Osteoblast (primary cell): Measurements from ENCODE around the gene CASP7. TPM values are rescaled to one million over a fixed set of nuclear protein-coding genes. Genes with fewer than 3 reads are reported as not detected.

Source experiments
- DNase-seq: peaks from one replicate; pipeline ENCODE4 v3.0.0; 2011; ENCODE audit warnings: low spot score, mixed read lengths; ENCODE audit not compliant: insufficient read length; ENCODE audit errors: missing footprints
- H2AFZ ChIP-seq: 2 replicates; pipeline ENCODE4 v1.6.0; 2011; ENCODE audit warnings: mild to moderate bottlenecking, low read length
- H3K27ac ChIP-seq: 2 replicates; pipeline ENCODE4 v1.5.1; 2011; ENCODE audit warnings: mild to moderate bottlenecking, low read depth, low read length, moderate library complexity
- H3K27me3 ChIP-seq: 2 replicates; pipeline ENCODE4 v1.6.0; 2012; ENCODE audit warnings: mild to moderate bottlenecking, control low read depth, inconsistent platforms, low read length, moderate library complexity; ENCODE audit not compliant: insufficient read depth
- H3K36me3 ChIP-seq: 2 replicates; pipeline ENCODE4 v1.5.1; 2011; ENCODE audit warnings: mild to moderate bottlenecking, low read length, control low read depth, moderate library complexity; ENCODE audit not compliant: insufficient read depth
- H3K4me1 ChIP-seq: 2 replicates; pipeline ENCODE4 v1.5.1; 2011; ENCODE audit warnings: mild to moderate bottlenecking, low read length, control low read depth, moderate library complexity; ENCODE audit not compliant: insufficient read depth
- H3K4me2 ChIP-seq: 2 replicates; pipeline ENCODE4 v1.6.0; 2011; ENCODE audit warnings: mild to moderate bottlenecking, low read length; ENCODE audit not compliant: insufficient read depth
- H3K4me3 ChIP-seq: fragments of 200-600 bp; sonication (generic); 3 replicates; pipeline ENCODE4 v1.5.1; 2012; ENCODE audit warnings: mild to moderate bottlenecking, low read length, inconsistent platforms; ENCODE audit not compliant: insufficient read depth
- H3K79me2 ChIP-seq: 2 replicates; pipeline ENCODE4 v1.6.0; 2012; ENCODE audit warnings: mild to moderate bottlenecking, low read length, control low read depth, inconsistent platforms; ENCODE audit not compliant: insufficient read depth
- H3K9me3 ChIP-seq: 2 replicates; pipeline ENCODE4 v1.5.1; 2011; ENCODE audit warnings: low read depth, low read length, control low read depth
- H4K20me1 ChIP-seq: 2 replicates; pipeline ENCODE4 v1.6.0; 2012; ENCODE audit warnings: mild to moderate bottlenecking, low read length, control low read depth; ENCODE audit not compliant: insufficient read depth
- total RNA-seq: library from RNA; depleted of rRNA; stranded (reverse); fragments of >200 nt; gene quantifications from 2 replicates; pipeline ENCODE4 v1.2.3, GENCODE V29; 2012
- TF ChIP-seq, protein P1 (sequence below): IDR thresholded peaks from 2 replicates; pipeline ENCODE4 v1.5.1; 2011; ENCODE audit warnings: mild to moderate bottlenecking, low read depth, low read length, moderate library complexity; ENCODE audit errors: extremely low read depth

The CASP7 gene
- total RNA-seq, 1 donor = 21.7 TPM

DNA sequence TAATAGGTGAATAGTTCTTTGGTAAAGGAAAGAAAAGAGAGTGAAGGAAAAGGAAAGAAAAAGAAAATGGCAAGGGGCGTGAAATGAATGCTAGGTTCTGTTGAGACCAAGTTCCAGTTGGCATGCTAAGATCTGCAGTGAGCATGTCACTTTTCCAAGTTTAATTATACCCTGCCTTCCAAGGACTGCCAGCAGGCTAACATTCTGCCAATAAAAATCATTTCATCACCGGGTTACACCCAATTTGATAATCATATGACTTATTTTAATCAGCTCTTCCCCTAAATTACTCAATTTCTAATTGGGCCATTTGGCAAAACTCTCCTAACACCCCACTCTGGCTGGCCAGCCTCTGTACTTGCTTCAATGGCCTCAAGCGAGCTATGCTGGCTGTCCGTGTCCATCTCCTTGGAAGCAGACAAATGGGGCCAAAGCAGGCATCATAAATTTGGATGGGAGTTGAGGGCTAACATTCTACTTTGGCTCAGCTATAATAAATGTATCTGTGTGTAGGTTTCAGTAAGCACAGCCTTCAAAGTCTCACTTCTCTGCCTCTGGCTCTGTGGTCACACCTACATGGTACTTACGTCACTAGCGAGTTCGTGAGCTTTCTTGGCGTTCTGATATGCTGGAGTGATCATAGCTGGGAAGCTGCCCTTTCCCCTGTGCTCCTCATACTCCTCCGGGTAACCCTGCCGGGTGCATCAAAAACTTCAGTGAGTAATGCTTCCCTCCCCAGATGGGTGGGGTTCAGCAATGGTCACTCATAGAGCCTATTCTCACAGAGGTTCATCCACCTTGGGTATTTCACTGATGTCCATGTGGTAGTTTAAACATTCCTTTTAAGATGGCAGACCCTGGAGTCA, 33.1 kb upstream of the CASP7 start:
- H3K9me3 ChIP-seq = no peaks in the 10 kb centered on the region

DNA sequence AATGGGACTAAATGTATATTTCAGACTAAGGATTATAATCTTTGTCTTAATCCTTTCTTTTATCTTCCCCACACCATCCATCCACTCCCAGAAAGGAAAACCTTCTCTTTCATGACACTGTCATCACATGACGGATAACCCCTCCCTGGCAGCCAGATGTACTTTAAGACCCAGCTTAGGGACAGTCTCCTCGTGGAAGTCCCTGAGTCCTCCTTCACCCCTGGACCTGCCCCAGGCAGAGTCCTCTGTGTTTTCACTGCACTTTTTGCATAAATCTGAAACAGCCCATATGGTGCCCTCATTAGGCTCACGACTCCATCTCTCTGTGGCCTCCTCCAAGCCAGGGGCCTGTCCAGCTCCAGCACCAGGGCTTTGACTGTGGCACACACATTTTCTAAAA, 31.9 kb upstream of the CASP7 start:
- TF ChIP-seq, protein P1, sequence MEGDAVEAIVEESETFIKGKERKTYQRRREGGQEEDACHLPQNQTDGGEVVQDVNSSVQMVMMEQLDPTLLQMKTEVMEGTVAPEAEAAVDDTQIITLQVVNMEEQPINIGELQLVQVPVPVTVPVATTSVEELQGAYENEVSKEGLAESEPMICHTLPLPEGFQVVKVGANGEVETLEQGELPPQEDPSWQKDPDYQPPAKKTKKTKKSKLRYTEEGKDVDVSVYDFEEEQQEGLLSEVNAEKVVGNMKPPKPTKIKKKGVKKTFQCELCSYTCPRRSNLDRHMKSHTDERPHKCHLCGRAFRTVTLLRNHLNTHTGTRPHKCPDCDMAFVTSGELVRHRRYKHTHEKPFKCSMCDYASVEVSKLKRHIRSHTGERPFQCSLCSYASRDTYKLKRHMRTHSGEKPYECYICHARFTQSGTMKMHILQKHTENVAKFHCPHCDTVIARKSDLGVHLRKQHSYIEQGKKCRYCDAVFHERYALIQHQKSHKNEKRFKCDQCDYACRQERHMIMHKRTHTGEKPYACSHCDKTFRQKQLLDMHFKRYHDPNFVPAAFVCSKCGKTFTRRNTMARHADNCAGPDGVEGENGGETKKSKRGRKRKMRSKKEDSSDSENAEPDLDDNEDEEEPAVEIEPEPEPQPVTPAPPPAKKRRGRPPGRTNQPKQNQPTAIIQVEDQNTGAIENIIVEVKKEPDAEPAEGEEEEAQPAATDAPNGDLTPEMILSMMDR = no peak
- H4K20me1 ChIP-seq = no peaks in the 10 kb centered on the region
- H3K4me3 ChIP-seq = no peak overlapping the region
- no peaks in the 10 kb centered on the region for H3K79me2 ChIP-seq
- no peak overlapping the region for H3K4me2 ChIP-seq
- no peaks in the 10 kb centered on the region for H3K9me3 ChIP-seq
- peaks cover 9% of the 10 kb centered on the region for H3K4me1 ChIP-seq
- H3K36me3 ChIP-seq = no peaks in the 10 kb centered on the region
- H2AFZ ChIP-seq = no peak overlapping the region
- H3K27ac ChIP-seq = no peak overlapping the region
- no peaks in the 10 kb centered on the region for H3K27me3 ChIP-seq
- DNase-seq = no peak

More for the DNA sequence above, 33.1 kb upstream of the CASP7 start:
- H2AFZ ChIP-seq = no peak overlapping the region
- no peaks in the 10 kb centered on the region for H3K36me3 ChIP-seq
- H4K20me1 ChIP-seq = no peaks in the 10 kb centered on the region
- H3K27ac ChIP-seq = no peak overlapping the region
- H3K4me3 ChIP-seq = no peak overlapping the region
- no peak for DNase-seq
- H3K4me1 ChIP-seq = peaks cover 9% of the 10 kb centered on the region
- TF ChIP-seq, protein P1 = no peak
- H3K4me2 ChIP-seq = no peak overlapping the region
- H3K27me3 ChIP-seq = peaks cover 3% of the 10 kb centered on the region
- H3K79me2 ChIP-seq = no peaks in the 10 kb centered on the region

DNA sequence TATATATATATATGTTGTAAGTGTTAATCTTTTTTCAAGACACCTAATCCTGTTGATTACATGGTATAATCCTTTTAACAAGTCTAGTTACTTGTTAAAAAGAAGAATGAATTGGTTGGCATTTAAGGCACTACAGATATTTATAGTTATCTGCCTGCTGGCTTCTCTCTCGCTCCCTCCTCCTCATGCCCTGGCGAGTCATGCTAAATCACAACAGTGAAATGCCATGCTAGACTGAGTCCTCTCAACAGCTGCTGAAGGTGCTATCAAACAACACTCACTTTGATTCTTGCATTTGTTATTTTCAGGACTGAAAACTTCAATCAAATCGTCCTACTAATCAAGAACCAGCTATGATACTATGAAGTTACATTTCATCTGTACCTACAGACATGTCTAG, 31.2 kb upstream of the CASP7 start:
- Histone ChIP-seq H3K9me3 (no peaks in the 10 kb centered on the region), H3K79me2 (no peaks in the 10 kb centered on the region), H2AFZ (no peak overlapping the region), H3K4me1 (peaks cover 9% of the 10 kb centered on the region), H3K4me3 (no peak overlapping the region), H3K27me3 (no peaks in the 10 kb centered on the region), H3K27ac (no peak overlapping the region), H3K4me2 (no peak overlapping the region), H4K20me1 (no peaks in the 10 kb centered on the region), H3K36me3 (no peaks in the 10 kb centered on the region)
- no peak for DNase-seq
- TF ChIP-seq, protein P1 = no peak

DNA sequence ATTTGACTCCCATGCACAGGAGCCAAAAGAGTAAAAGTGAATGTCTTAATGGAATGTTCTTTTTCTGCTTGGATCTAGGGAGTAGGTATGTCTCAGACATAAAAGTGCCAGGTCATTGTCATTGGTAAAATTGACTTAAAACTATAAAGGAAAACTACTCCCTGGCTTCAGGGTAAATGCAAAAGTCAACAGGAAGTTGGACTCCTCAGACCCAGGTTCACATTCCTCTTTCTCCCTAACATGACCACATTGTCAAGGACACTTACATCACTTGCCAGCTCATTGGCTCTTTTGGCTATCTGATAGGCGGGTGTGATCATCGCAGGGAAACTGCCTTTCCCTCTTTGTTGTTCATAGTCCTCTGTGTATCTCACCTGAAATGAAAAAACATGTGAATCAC, 29.5 kb upstream of the CASP7 start:
- TF ChIP-seq, protein P1 = no peak
- Histone ChIP-seq H3K4me3 (no peak overlapping the region), H3K4me2 (no peak overlapping the region), H3K79me2 (no peaks in the 10 kb centered on the region), H3K36me3 (no peaks in the 10 kb centered on the region), H3K27me3 (peaks cover 5% of the 10 kb centered on the region), H4K20me1 (no peaks in the 10 kb centered on the region), H3K9me3 (no peaks in the 10 kb centered on the region), H3K27ac (no peak overlapping the region), H3K4me1 (no peaks in the 10 kb centered on the region), H2AFZ (no peak overlapping the region)
- no peak for DNase-seq
